HepG2 (cell line): ENCODE results near the gene ARHGEF4.

Experiments used
- GABPA ChIP-seq, 2 experiments: IDR thresholded peaks; 2 replicates each; pipeline ENCODE4 v1.6.1; 2011 to 2016; ENCODE audit warnings: low read depth in 2 of 2, low read length in 1 of 2, missing biosample characterization in 1 of 2, missing genetic modification characterization in 1 of 2
- MAZ ChIP-seq, 2 experiments: sonication (generic) in 1 of 2; formaldehyde crosslinking in 1 of 2; IDR thresholded peaks; 2 replicates each; pipeline versions ENCODE4 v1.5.0 to v1.6.1; 2012 to 2020; ENCODE audit warnings: low read depth in 2 of 2, mild to moderate bottlenecking in 2 of 2, borderline replicate concordance in 1 of 2, improper control_type of control experiment in 1 of 2, low read length in 1 of 2, missing genetic modification reagents in 1 of 2, moderate library complexity in 1 of 2
- POLR2A ChIP-seq, 2 experiments: IDR thresholded peaks; 2 replicates each; pipeline ENCODE4 v1.6.1; 2011; ENCODE audit warnings: low read depth in 2 of 2, low read length in 2 of 2, mild to moderate bottlenecking in 1 of 2, moderate library complexity in 1 of 2; ENCODE audit not compliant: insufficient read depth in 1 of 2
- POLR2AphosphoS5 ChIP-seq: IDR thresholded peaks from 2 replicates; pipeline ENCODE4 v1.6.1; 2012; ENCODE audit warnings: low read depth, low read length
- ZBTB7A ChIP-seq: sonication (generic); formaldehyde crosslinking; IDR thresholded peaks from 2 replicates; pipeline ENCODE4 v1.8.0; 2022; ENCODE audit warnings: mild to moderate bottlenecking, missing genetic modification reagents
- ZBTB8A ChIP-seq: sonication (generic); formaldehyde crosslinking; IDR thresholded peaks from 2 replicates; pipeline ENCODE4 v1.4.0; 2020; ENCODE audit warnings: mild to moderate bottlenecking, low read depth, missing genetic modification reagents, borderline replicate concordance
- ZC3H4 ChIP-seq: sonication (generic); formaldehyde crosslinking; IDR thresholded peaks from 2 replicates; pipeline ENCODE4 v1.4.0; 2020; ENCODE audit warnings: missing genetic modification reagents, borderline replicate concordance
- ZNF263 ChIP-seq: sonication (generic); formaldehyde crosslinking; IDR thresholded peaks from 2 replicates; pipeline ENCODE4 v1.4.0; 2020; ENCODE audit warnings: missing genetic modification reagents
- ZNF878 ChIP-seq: sonication (generic); formaldehyde crosslinking; IDR thresholded peaks from 2 replicates; pipeline ENCODE4 v1.8.1; 2023; ENCODE audit warnings: mild to moderate bottlenecking, missing genetic modification reagents, moderate library complexity
- TF ChIP-seq, protein P1 (sequence below): sonication (generic); formaldehyde crosslinking; conservative IDR thresholded peaks from 2 replicates; pipeline ENCODE4 v1.4.0; 2020; ENCODE audit warnings: missing genetic modification reagents

DNA sequence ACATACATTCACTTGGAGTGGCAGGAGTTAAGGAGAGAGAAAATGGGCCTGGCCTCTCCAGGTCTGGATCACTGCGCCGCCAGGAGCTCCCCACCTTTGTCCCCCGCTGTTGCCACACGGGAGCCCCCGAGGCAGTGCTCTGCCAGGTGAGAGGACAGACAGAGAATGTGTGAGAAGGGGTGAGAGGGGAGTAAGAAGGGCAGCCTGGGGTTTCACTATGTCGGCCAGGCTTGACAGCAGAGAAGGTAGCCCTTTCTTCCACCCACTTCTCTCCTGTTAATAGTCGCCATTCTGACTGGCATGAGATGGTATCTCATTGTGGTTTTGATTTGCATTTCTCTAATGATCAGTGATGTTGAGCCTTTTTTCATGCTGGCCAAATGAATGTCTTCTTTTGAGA lies 26.2 kb upstream of the ARHGEF4 start:
- TF ChIP-seq ZNF263 = no peak
- TF ChIP-seq MAZ (IDR thresholded peaks at IDR 0.05; ENCODE audit: borderline replicate concordance, low read depth, low read length) = no peak
- no peak for TF ChIP-seq MAZ (CRISPR knock-in tag; IDR thresholded peaks at IDR 0.05; ENCODE audit: low read depth)
- TF ChIP-seq POLR2AphosphoS5 = no peak
- TF ChIP-seq ZBTB7A (CRISPR knock-in tag) = no peak
- TF ChIP-seq, protein P1, sequence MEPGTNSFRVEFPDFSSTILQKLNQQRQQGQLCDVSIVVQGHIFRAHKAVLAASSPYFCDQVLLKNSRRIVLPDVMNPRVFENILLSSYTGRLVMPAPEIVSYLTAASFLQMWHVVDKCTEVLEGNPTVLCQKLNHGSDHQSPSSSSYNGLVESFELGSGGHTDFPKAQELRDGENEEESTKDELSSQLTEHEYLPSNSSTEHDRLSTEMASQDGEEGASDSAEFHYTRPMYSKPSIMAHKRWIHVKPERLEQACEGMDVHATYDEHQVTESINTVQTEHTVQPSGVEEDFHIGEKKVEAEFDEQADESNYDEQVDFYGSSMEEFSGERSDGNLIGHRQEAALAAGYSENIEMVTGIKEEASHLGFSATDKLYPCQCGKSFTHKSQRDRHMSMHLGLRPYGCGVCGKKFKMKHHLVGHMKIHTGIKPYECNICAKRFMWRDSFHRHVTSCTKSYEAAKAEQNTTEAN (CRISPR knock-in tag) = no peak
- no peak for TF ChIP-seq ZNF878
- TF ChIP-seq GABPA (IDR thresholded peaks at IDR 0.05; ENCODE audit: low read depth, low read length) = no peak
- no peak for TF ChIP-seq GABPA (CRISPR knock-in tag; IDR thresholded peaks at IDR 0.05; ENCODE audit: low read depth)
- no peak for TF ChIP-seq ZBTB8A (CRISPR knock-in tag)
- TF ChIP-seq ZC3H4 = no peak
- no peak for TF ChIP-seq POLR2A (IDR thresholded peaks at IDR 0.05; ENCODE audit: insufficient read depth in 1 of 2, low read depth in 2 of 2, low read length in 2 of 2)
